Keratinocyte (primary cell): ENCODE data around the gene RNF183. TPM values are rescaled to one million over a fixed set of nuclear protein-coding genes. Genes with fewer than 3 reads are reported as not detected.

Experiments used
- DNase-seq: peaks from one replicate; pipeline ENCODE4 v3.0.0-alpha.2; 2011; ENCODE audit warnings: low read depth, missing footprints, low spot score
- FAIRE-seq: peaks from 2 replicates; lab custom pipeline; 2011; peaks lifted over from hg19 to GRCh38; lab: Jason Lieb, UNC
- H2AFZ ChIP-seq: 2 replicates; pipeline ENCODE4 v1.6.0; 2012; ENCODE audit warnings: low read length, control low read depth, inconsistent platforms; ENCODE audit not compliant: control insufficient read depth
- H3K27ac ChIP-seq: 2 replicates; pipeline ENCODE4 v1.5.1; 2011; ENCODE audit warnings: low read length; ENCODE audit not compliant: control insufficient read depth, insufficient read depth
- H3K27me3 ChIP-seq: 3 replicates; pipeline ENCODE4 v1.6.0; 2011; ENCODE audit warnings: low read length; ENCODE audit not compliant: control insufficient read depth, insufficient read depth; ENCODE audit errors: extremely low read depth
- H3K36me3 ChIP-seq, 2 experiments: 2 replicates in 1 of 2; 3 replicates in 1 of 2; pipeline ENCODE4 v1.5.1; 2011; ENCODE audit warnings: low read length in 2 of 2, mild to moderate bottlenecking in 1 of 2; ENCODE audit not compliant: control insufficient read depth in 2 of 2, insufficient read depth in 2 of 2; ENCODE audit errors: extremely low read depth in 1 of 2
- H3K4me1 ChIP-seq: 3 replicates; pipeline ENCODE4 v1.5.1; 2011; ENCODE audit warnings: low read length; ENCODE audit not compliant: control insufficient read depth, insufficient read depth; ENCODE audit errors: extremely low read depth
- H3K4me2 ChIP-seq: 3 replicates; pipeline ENCODE4 v1.6.0; 2011; ENCODE audit warnings: low read depth, low read length; ENCODE audit not compliant: control insufficient read depth, insufficient read depth; ENCODE audit errors: extremely low read depth
- H3K4me3 ChIP-seq, 3 experiments: fragments of 200-600 bp in 1 of 3; sonication (generic) in 1 of 3; 2 replicates in 2 of 3; 3 replicates in 1 of 3; pipeline ENCODE4 v1.5.1; 2011 to 2016; ENCODE audit warnings: low read length in 3 of 3, mild to moderate bottlenecking in 3 of 3, control low read depth in 2 of 3, inconsistent platforms in 1 of 3, low read depth in 1 of 3, mixed read lengths in 1 of 3, mixed run types in 1 of 3, moderate library complexity in 1 of 3; ENCODE audit not compliant: control insufficient read depth in 2 of 3, insufficient read depth in 2 of 3; ENCODE audit errors: extremely low read depth in 1 of 3
- H3K79me2 ChIP-seq: 2 replicates; pipeline ENCODE4 v1.6.0; 2012; ENCODE audit warnings: low read length; ENCODE audit not compliant: control insufficient read depth, insufficient read depth
- H3K9ac ChIP-seq: 3 replicates; pipeline ENCODE4 v1.6.0; 2011; ENCODE audit warnings: low read length; ENCODE audit not compliant: control insufficient read depth, insufficient read depth; ENCODE audit errors: extremely low read depth
- H3K9me1 ChIP-seq: 3 replicates; pipeline ENCODE4 v1.6.0; 2011; ENCODE audit warnings: low read length; ENCODE audit not compliant: control insufficient read depth, insufficient read depth; ENCODE audit errors: extremely low read depth
- H3K9me3 ChIP-seq: 2 replicates; pipeline ENCODE4 v1.5.1; 2012; ENCODE audit warnings: low read depth, low read length; ENCODE audit not compliant: control insufficient read depth
- H4K20me1 ChIP-seq: 3 replicates; pipeline ENCODE4 v1.6.0; 2011; ENCODE audit warnings: low read length; ENCODE audit not compliant: control insufficient read depth, insufficient read depth; ENCODE audit errors: extremely low read depth
- CTCF ChIP-seq, 3 experiments: IDR thresholded peaks in 1 of 3; conservative IDR thresholded peaks in 1 of 3; optimal IDR thresholded peaks in 1 of 3; 2 replicates in 2 of 3; 3 replicates in 1 of 3; pipeline versions ENCODE3 to v1.5.1; 2011; ENCODE audit warnings: low read length in 3 of 3, mild to moderate bottlenecking in 3 of 3, moderate library complexity in 2 of 3, control low read depth in 1 of 3, inconsistent platforms in 1 of 3; ENCODE audit not compliant: insufficient read depth in 2 of 3; ENCODE audit errors: extremely low read depth in 1 of 3
- EZH2 ChIP-seq: IDR thresholded peaks from one replicate; pipeline ENCODE4 v1.6.1; 2012; ENCODE audit warnings: inconsistent platforms, mild to moderate bottlenecking, low read length, moderate library complexity
- dilution Hi-C: fragments of 300-500 bp; cut with MboI; formaldehyde crosslinking; loops from one replicate; pipeline ENCODE4 v1.7.0; 2020; ENCODE audit warnings: low sequenced_read_pairs; ENCODE audit not compliant: extremely low pct_ligation_motif_present
- polyA plus RNA-seq, 5 experiments: library from polyadenylated mRNA; depleted of rRNA in 3 of 5; stranded (reverse) in 3 of 5; stranded (forward) in 1 of 5; unstranded in 1 of 5; fragments of >200 nt; gene quantifications; 1 replicate in 1 of 5; 2 replicates in 3 of 5; 3 replicates in 1 of 5; pipeline versions ENCODE4 v1.2.1 to v1.2.3, GENCODE V29; 2011 to 2012; ENCODE audit warnings: missing spikeins in 2 of 5, low read depth in 1 of 5, low replicate concordance in 1 of 5

The RNF183 gene
- polyA plus RNA-seq, 1 donor (not counting 4 experiments of a cell fraction or from before 2014, with no cell fraction given): not detected

- dilution Hi-C loops: no loop called here
- Histone ChIP-seq H3K27ac (no peak overlapping the region), H3K9me1 (no peaks in the 10 kb centered on the region), H3K4me2 (no peak overlapping the region), H3K9me3 (no peaks in the 10 kb centered on the region), H4K20me1 (no peaks in the 10 kb centered on the region), H3K79me2 (peaks cover 2% of the 10 kb centered on the region), H3K4me3 (no peak overlapping the region), H3K36me3 (peaks cover 15 to 28% of the 10 kb centered on the region in 2 experiments), H3K4me1 (no peaks in the 10 kb centered on the region), H3K9ac (no peak overlapping the region), H3K27me3 (no peaks in the 10 kb centered on the region), H2AFZ (no peak overlapping the region)
- FAIRE-seq (no peak), DNase-seq (no peak)
- TF ChIP-seq CTCF (optimal IDR thresholded peaks at IDR 0.05 in 1 of 3, IDR thresholded peaks at IDR 0.05 in 1 of 3, conservative IDR thresholded peaks at IDR 0.05 in 1 of 3; ENCODE audit: extremely low read depth in 1 of 3, insufficient read depth in 2 of 3, low read length in 3 of 3): no peak
- no peak for TF ChIP-seq EZH2
Observed at GRCh38 chr9:113269355-113269754, 33.8 kb downstream of the RNF183 start.

GRCh38 chr9:113267911-113268566, 35.1 kb downstream of the RNF183 start:
- no peaks in the 10 kb centered on the region for H3K9me1 ChIP-seq
- H3K4me2 ChIP-seq: no peak overlapping the region
- H3K79me2 ChIP-seq: no peaks in the 10 kb centered on the region
- no peak for DNase-seq
- no peaks in the 10 kb centered on the region for H3K4me1 ChIP-seq
- no peak overlapping the region for H2AFZ ChIP-seq
- H4K20me1 ChIP-seq: no peaks in the 10 kb centered on the region
- no peak overlapping the region for H3K4me3 ChIP-seq
- H3K9me3 ChIP-seq: no peaks in the 10 kb centered on the region
- TF ChIP-seq CTCF (optimal IDR thresholded peaks at IDR 0.05 in 1 of 3, IDR thresholded peaks at IDR 0.05 in 1 of 3, conservative IDR thresholded peaks at IDR 0.05 in 1 of 3; ENCODE audit: extremely low read depth in 1 of 3, insufficient read depth in 2 of 3, low read length in 3 of 3): no peak
- no peak for TF ChIP-seq EZH2
- no peak for FAIRE-seq
- H3K36me3 ChIP-seq: peaks cover 14 to 24% of the 10 kb centered on the region in 2 experiments
- no peaks in the 10 kb centered on the region for H3K27me3 ChIP-seq
- no peak overlapping the region for H3K27ac ChIP-seq
- dilution Hi-C loops: no loop called here
- no peak overlapping the region for H3K9ac ChIP-seq
